ENCODE measurements around the gene FYN.

DNA sequence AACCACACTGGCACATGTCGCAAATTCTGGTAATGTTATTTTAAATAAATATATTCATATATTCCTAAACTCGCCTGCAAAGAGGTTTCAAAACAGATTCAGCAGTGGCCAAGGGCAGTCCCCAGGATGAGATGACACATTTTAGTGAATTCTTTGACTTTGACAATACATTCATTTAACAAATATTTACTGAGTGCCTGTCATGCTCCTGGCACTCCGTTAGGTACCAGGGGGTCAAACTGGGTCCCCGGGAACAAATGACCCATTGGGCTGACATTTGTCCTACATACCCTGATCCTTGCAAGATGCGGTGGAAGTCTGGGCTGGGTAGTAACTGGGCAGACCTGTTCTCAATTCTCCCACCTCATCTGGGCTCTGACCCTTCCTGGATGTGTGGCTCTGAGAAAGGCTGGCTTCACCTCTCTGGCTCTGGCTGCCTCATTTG lies 74.9 kb downstream of the FYN start:
- no peak for TF ChIP-seq EZH2 (IDR thresholded peaks at IDR 0.05; ENCODE audit: borderline replicate concordance, low read depth, low read length, severe bottlenecking)
- TF ChIP-seq, protein P1, sequence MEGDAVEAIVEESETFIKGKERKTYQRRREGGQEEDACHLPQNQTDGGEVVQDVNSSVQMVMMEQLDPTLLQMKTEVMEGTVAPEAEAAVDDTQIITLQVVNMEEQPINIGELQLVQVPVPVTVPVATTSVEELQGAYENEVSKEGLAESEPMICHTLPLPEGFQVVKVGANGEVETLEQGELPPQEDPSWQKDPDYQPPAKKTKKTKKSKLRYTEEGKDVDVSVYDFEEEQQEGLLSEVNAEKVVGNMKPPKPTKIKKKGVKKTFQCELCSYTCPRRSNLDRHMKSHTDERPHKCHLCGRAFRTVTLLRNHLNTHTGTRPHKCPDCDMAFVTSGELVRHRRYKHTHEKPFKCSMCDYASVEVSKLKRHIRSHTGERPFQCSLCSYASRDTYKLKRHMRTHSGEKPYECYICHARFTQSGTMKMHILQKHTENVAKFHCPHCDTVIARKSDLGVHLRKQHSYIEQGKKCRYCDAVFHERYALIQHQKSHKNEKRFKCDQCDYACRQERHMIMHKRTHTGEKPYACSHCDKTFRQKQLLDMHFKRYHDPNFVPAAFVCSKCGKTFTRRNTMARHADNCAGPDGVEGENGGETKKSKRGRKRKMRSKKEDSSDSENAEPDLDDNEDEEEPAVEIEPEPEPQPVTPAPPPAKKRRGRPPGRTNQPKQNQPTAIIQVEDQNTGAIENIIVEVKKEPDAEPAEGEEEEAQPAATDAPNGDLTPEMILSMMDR (IDR thresholded peaks at IDR 0.05; ENCODE audit: borderline replicate concordance, extremely low read depth, low read length, poor library complexity, severe bottlenecking) = no peak
